Coronary artery (tissue), 2 donors: ENCODE data around the gene LAMB4.

ENCODE experiments used
- DNase-seq: peaks from one replicate; pipeline ENCODE4 v3.0.0-alpha.2; 2017; ENCODE audit warnings: low spot score
- H3K27ac ChIP-seq, 2 donors: fragments of 200-600 bp; sonication (generic); one replicate each; pipeline ENCODE4 v1.5.1; 2016 to 2019
- H3K4me3 ChIP-seq: fragments of 200-600 bp; sonication (generic); 2 replicates; pipeline ENCODE4 v1.5.1; 2016; ENCODE audit warnings: mild to moderate bottlenecking, moderate library complexity
- TF ChIP-seq, protein P1 (sequence below): fragments of 200-600 bp; sonication (generic); IDR thresholded peaks from one replicate; pipeline ENCODE4 v1.5.1; 2019; ENCODE audit warnings: antibody characterized with exemption

The LAMB4 gene

DNA sequence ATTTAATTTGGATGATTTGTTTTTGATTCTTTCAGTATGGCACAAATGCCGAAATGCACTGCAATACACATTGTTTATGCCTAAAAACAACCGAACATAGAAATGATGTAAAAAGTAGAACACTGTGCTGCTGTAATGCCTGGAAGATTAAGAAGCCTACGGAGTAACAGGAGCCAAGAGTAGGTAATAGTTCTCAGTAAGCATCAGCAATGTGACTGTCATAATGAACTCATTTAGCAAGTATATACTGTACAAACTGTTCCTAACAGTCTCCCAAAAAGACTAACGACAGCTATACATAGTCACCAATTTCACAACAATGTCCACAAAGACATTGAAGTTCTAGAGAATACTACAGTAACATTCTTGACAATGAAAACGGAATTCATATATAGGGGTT, 19.0 kb upstream of the LAMB4 start:
- Histone ChIP-seq H3K27ac (no peak overlapping the region), H3K4me3 (no peak overlapping the region)
- TF ChIP-seq, protein P1, sequence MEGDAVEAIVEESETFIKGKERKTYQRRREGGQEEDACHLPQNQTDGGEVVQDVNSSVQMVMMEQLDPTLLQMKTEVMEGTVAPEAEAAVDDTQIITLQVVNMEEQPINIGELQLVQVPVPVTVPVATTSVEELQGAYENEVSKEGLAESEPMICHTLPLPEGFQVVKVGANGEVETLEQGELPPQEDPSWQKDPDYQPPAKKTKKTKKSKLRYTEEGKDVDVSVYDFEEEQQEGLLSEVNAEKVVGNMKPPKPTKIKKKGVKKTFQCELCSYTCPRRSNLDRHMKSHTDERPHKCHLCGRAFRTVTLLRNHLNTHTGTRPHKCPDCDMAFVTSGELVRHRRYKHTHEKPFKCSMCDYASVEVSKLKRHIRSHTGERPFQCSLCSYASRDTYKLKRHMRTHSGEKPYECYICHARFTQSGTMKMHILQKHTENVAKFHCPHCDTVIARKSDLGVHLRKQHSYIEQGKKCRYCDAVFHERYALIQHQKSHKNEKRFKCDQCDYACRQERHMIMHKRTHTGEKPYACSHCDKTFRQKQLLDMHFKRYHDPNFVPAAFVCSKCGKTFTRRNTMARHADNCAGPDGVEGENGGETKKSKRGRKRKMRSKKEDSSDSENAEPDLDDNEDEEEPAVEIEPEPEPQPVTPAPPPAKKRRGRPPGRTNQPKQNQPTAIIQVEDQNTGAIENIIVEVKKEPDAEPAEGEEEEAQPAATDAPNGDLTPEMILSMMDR = no peak
- DNase-seq = no peak

DNA sequence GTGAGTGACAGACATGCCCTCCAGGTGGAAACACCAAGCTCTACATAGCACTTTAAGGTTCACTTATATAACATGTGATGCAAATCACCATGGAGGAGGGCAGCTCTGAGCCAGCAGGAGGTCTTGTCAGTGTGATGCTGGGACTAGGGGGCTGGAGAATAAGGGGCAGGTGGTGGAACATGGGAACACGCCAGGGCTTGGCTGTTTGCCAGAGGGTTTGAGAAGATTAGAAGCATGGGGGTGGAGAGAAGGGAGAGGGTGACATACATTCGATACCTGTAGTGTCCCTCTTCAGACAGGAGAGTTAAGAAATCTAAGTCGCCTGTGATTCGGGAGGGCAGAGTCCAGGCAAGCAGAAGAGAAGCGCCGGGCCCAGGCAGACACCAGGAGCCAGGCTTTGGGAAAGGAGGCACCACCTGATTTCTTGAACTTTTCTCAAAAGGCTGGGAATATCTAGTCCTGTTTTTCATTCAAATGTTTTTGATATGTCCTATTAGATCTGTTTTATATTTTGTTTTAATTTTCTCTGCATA, 16.9 kb upstream of the LAMB4 start:
- no peak overlapping the region for H3K27ac ChIP-seq
- TF ChIP-seq, protein P1 = no peak
- DNase-seq = no peak

DNA sequence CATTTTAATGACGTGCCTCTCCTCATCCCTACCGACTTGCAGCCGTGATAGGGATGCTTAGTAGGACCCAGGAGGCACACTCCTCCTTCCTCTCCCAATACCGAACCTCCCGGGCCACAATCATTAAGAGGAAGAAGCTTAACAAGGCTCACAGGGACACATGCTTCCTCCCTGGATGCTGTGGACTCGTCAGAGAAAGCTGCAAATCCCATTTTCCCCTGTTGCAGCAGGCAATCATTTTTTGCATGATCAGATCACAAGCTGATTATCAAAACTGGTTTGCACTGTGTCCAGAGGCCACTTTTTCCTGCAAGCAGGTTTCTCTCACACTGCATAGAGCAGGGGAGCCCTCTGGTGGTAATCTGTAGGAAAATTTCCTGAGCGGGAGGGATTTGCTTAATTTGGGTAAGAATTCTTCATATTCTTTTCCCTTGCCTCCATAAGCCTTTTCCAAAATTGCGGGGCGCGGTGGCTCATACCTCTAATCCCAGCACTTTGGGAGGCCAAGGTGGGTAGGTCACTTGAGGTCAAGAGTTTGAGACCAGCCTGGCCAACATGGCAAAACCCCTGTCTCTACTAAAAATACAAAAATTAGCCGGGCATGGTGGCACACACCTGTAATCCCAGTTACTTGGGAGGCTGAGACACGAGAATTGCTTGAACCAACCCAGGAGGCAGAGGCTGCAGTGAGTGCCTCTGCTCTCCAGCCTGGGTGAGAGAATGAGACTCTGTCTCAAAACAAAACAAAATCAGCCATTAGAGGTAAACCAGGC, 16.1 kb upstream of the LAMB4 start:
- H3K4me3 ChIP-seq = peak overlapping the region; percentile 57
- TF ChIP-seq, protein P1 = peak; percentile 86
- H3K27ac ChIP-seq = no peak overlapping the region
- DNase-seq = no peak

More for the DNA sequence above, 16.9 kb upstream of the LAMB4 start:
- H3K4me3 ChIP-seq = no peak overlapping the region

DNA sequence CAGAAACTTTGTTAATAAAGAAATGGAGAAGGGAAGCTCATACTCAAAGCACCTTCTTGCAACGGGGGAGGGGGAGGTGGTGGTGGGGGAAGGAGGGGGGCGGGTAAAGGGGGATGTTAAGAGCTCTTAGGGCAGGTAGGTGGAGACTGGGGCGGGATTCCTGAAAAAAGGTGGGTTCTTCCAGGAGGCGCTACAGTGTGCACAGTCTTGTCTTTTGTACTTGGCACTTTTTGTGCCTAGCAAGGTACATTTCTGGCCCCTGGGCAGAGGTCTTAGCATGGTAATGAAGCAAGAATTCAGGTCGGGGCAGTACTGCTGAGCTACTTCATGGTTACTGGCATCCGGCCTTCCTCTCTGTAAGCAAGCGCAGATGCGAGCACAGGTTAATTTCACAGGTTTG, 15.2 kb upstream of the LAMB4 start:
- TF ChIP-seq, protein P1 = no peak
- no peak for DNase-seq
- H3K27ac ChIP-seq = no peak overlapping the region
- H3K4me3 ChIP-seq = no peak overlapping the region

GRCh38 chr7:108144931-108145330, 14.8 kb upstream of the LAMB4 start:
- DNase-seq = no peak
- H3K27ac ChIP-seq = no peak overlapping the region
- TF ChIP-seq, protein P1 = no peak
- no peak overlapping the region for H3K4me3 ChIP-seq

DNA sequence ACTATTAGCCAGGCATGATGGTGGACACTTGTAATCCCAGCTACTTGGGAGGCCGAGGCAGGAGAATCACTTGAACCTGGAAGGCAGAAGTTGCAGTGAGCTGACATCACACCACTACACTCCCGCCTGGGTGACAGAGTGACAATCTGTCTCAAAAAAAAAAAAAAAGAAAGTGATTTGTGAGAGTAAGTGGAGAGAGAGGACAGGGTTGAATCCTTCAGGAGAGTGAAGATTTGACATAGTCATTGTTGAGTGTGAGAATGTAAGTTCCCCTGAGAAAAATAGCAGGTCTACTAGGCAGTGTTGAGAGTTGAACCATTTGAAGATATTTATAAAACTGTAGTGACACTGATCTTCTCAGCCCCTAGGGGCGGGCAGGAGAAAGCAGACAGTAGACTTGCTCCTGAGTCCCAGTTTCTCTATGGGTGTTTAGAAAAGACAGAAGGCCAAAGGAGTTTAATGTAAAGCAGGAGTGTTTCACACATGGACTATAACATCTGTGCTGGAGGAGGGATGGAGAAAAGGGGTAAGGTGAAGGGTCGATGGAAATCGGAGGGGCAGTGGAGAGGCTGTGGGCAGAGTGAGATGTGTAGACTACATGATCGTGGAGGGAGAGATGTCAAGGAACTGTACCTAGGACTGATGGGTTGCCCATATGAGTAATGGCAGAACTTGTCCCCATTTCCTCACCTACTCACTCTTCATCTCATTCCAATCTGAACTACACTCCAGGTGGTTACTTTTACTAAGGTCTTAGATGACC, 13.7 kb upstream of the LAMB4 start:
- TF ChIP-seq, protein P1 = no peak
- no peak for DNase-seq
- H3K27ac ChIP-seq = no peak overlapping the region

More for the DNA sequence above, 13.7 kb upstream of the LAMB4 start:
- no peak overlapping the region for H3K4me3 ChIP-seq
